Choroid plexus epithelial cell (primary cell): ENCODE data around the gene FXR2.

Experiments
- DNase-seq: peaks from one replicate; pipeline ENCODE4 v3.0.0-alpha.2; 2010; ENCODE audit warnings: low read depth
- H3K4me3 ChIP-seq: 2 replicates; pipeline ENCODE4 v1.5.1; 2011; ENCODE audit warnings: low read depth, mild to moderate bottlenecking, control low read depth, low read length, moderate library complexity
- CTCF ChIP-seq: conservative IDR thresholded peaks from 2 replicates; pipeline ENCODE4 v1.5.1; 2011; ENCODE audit warnings: low read depth, mild to moderate bottlenecking, control low read depth, inconsistent platforms, low read length, moderate library complexity

Gene FXR2

GRCh38 chr17:7560172-7561027, 54.3 kb downstream of the FXR2 start:
- DNase-seq, result peak; percentile 81
- H3K4me3 ChIP-seq, result peak overlapping the region; percentile 84
- peak; percentile 84 for TF ChIP-seq CTCF

- no peak for DNase-seq
- no peak for TF ChIP-seq CTCF
- H3K4me3 ChIP-seq, result no peak overlapping the region
Observed at GRCh38 chr17:7559320-7560171, 55.2 kb downstream of the FXR2 start.

GRCh38 chr17:7558544-7559319, 56.0 kb downstream of the FXR2 start, which contains the start of gene TNFSF13:
TSS of gene TNFSF13 (plus strand) at chr17:7558750. CDS start at chr17:7559040, 290 bp downstream.
- H3K4me3 ChIP-seq, result peak within 1 kb of the TSS; percentile 43
- DNase-seq, result no peak
- TF ChIP-seq CTCF, result no peak

- peak; percentile 75 for DNase-seq
- H3K4me3 ChIP-seq, result peak overlapping the region; percentile 43
Observed at GRCh38 chr17:7557775-7558543, 56.7 kb downstream of the FXR2 start.

GRCh38 chr17:7557147-7557764, 57.4 kb downstream of the FXR2 start:
- DNase-seq, result no peak
- no peak for TF ChIP-seq CTCF
- no peak overlapping the region for H3K4me3 ChIP-seq

More at GRCh38 chr17:7557775-7558543, 56.7 kb downstream of the FXR2 start:
- no peak for TF ChIP-seq CTCF
